HAP-1 (cell line): ENCODE measurements around the gene MEF2B.

Experiments used
- DNase-seq, 2 experiments: peaks; one replicate each; pipeline ENCODE4 v3.0.0-alpha.2; 2016 to 2020; ENCODE audit warnings: low spot score in 2 of 2
- H3K27me3 ChIP-seq: fragments of 250-450 bp; sonication (Bioruptor Pico); 2 replicates; pipeline ENCODE4 v1.5.1; 2020; ENCODE audit warnings: low read depth, mild to moderate bottlenecking, moderate library complexity
- H3K36me3 ChIP-seq: fragments of 250-450 bp; sonication (Bioruptor Pico); replicated peaks from 2 replicates; pipeline ENCODE4 v1.5.1; 2020; ENCODE audit warnings: mild to moderate bottlenecking
- H3K4me1 ChIP-seq: fragments of 250-450 bp; sonication (Bioruptor Pico); 2 replicates; pipeline ENCODE4 v1.5.1; 2020; ENCODE audit warnings: mild to moderate bottlenecking
- H3K4me3 ChIP-seq: fragments of 250-450 bp; sonication (Bioruptor Pico); 2 replicates; pipeline ENCODE4 v1.5.1; 2020; ENCODE audit warnings: mild to moderate bottlenecking, moderate library complexity
- H3K9me3 ChIP-seq: fragments of 250-450 bp; sonication (Bioruptor Pico); 2 replicates; pipeline ENCODE4 v1.5.1; 2020; ENCODE audit warnings: mild to moderate bottlenecking, moderate library complexity
- in situ Hi-C: fragments of 300-500 bp; cut with MboI; formaldehyde crosslinking; loops from 3 replicates; pipeline ENCODE4 v1.14.3; 2020; ENCODE audit warnings: low sequenced_read_pairs, inconsistent platforms, mixed read lengths

MEF2B gene

DNA sequence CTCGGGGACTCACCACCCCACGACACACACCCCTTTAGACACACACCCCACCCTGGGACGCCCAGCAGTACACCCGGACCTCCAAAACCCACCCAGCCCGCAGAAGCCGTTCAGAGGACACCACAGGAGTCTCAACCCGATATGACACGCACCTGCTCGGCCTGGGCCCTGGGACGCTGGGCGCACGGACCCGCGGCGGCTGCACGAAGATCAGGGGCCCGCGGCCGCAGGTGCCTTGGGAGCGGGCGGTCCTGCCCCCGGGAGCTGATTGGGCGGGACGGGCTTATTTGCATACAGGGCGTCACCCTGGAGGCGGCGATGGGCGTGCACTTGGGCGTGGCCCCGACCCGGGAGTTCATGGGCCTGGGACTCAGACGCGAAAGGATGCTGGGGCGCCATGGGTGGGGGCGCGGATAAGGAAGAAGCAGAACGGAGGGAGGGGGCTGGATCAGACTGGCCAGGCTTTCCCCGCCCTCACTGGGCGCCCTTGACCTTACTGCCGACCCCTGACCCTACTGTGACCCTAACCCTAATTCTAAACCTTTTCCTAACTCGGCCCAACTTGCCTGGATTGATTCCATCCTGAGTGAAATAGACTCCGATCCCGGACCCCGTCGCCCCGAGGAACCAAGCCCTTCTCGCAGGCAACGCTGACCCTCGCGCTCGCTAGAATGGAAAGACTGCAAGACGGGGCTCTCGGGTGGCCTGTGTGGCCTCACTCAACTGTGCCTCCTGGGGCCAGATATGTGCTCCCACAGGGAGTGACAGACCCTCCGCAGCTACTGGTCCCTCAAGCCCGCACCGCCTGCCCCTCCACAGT lies at the start of gene MEF2B:
Gene MEF2B, minus strand, starts transcription at position 211 of the 820 bp plus-strand sequence. CDS start 19,528 bp downstream, outside the sequence.
- Histone ChIP-seq H3K4me3 (no peak within 1 kb of the TSS), H3K36me3 (no peaks in the 10 kb centered on the region), H3K4me1 (no peaks in the 10 kb centered on the region; the same call in 1 of the 2 replicates), H3K27me3 (no peaks in the 10 kb centered on the region), H3K9me3 (no peaks in the 10 kb centered on the region)
- in situ Hi-C loops, result no loop called here
- DNase-seq, result peak in 1 of 2 experiments; percentile 49

DNA sequence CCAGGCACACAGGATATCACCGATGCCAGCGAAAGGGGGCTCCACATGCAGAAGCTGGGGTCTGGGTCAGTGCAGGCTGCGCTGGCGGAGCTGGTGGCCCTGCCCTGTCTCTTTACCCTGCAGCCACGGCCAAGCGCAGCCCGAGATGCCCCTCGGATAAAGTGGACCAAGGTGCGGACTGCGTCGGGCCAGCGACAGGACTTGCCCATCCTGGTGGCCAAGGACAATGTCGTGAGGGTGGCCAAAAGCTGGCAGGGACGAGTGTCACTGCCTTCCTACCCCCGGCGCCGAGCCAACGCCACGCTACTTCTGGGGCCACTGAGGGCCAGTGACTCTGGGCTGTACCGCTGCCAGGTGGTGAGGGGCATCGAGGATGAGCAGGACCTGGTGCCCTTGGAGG lies 48.8 kb upstream of the MEF2B start:
- peaks cover 5% of the 10 kb centered on the region; the same call in 1 of the 2 replicates for H3K27me3 ChIP-seq
- no peaks in the 10 kb centered on the region for H3K36me3 ChIP-seq
- in situ Hi-C loops, result no loop called here
- no peak overlapping the region for H3K4me3 ChIP-seq
- no peaks in the 10 kb centered on the region for H3K9me3 ChIP-seq
- no peak for DNase-seq
- H3K4me1 ChIP-seq, result no peaks in the 10 kb centered on the region

DNA sequence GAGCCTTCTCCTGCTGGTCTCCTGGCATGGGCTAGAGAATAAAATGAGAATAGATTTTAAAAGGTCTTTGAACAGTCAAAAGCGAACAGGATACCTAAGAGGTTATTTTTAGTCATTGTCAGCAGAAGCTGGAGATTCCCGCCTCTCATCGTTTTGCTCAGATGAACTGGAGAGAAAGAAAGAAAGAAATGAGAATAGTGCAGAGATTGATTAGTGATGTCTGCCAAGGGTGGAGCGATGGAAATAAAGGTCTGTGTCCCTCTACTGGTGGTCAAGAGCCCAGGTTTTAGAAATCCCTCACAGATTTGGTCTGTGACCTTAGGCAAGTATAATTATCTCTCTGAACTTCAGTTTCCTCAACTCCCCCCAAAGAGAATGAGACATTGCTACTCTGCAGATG lies 47.0 kb upstream of the MEF2B start:
- in situ Hi-C loops, result no loop called here
- no peak for DNase-seq
- no peaks in the 10 kb centered on the region for H3K36me3 ChIP-seq
- H3K4me1 ChIP-seq, result no peaks in the 10 kb centered on the region
- no peaks in the 10 kb centered on the region for H3K9me3 ChIP-seq
- no peak overlapping the region for H3K4me3 ChIP-seq
- H3K27me3 ChIP-seq, result peaks cover 18% of the 10 kb centered on the region

DNA sequence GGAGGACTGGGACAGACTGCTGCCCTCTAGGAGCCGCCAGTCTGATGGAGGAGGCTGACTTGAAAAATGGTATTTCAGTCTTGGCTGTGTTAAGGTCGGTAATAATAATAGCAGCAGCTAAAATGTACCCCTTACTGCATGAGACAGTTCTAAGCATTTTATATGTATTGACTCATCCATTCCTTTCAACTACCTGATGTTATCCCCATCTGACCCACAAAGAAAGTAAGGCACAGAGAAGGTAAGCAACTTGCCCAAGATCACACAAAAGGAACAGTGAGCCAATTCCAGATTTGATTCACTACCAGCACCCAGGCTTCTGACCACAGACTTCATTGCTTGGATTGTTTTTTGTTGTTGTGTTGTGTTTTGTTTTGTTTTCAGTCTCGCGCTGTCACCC lies 45.7 kb upstream of the MEF2B start:
- in situ Hi-C loops, result no loop called here
- H3K27me3 ChIP-seq, result peaks cover 25% of the 10 kb centered on the region
- H3K36me3 ChIP-seq, result no peaks in the 10 kb centered on the region
- no peak for DNase-seq
- no peaks in the 10 kb centered on the region for H3K4me1 ChIP-seq
- H3K9me3 ChIP-seq, result no peaks in the 10 kb centered on the region
- no peak overlapping the region for H3K4me3 ChIP-seq

DNA sequence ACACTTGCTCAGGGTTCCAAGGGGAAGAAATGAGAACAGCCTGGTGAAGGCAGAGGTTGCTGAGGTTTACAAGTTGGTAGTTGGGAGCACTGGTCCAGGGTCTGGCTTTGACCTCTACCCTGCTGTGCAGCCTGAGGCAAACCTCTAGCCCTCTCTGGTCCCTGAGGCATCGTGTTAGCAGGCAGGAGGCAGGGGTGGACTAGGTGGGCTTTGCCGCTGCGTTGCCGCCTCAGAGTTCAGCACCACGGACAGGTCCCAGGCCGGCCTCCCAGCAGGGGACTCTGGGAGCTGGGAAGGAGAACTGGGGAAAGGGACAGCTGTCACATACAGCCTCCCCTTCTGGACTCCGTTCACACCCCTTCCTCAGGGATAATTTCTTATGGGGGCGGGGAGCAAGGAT lies 44.8 kb upstream of the MEF2B start:
- Histone ChIP-seq H3K36me3 (no peaks in the 10 kb centered on the region), H3K27me3 (peaks cover 25% of the 10 kb centered on the region), H3K9me3 (no peaks in the 10 kb centered on the region), H3K4me1 (no peaks in the 10 kb centered on the region), H3K4me3 (no peak overlapping the region)
- peak; percentile 45 to 87 for DNase-seq
- in situ Hi-C loops, result no loop called here

DNA sequence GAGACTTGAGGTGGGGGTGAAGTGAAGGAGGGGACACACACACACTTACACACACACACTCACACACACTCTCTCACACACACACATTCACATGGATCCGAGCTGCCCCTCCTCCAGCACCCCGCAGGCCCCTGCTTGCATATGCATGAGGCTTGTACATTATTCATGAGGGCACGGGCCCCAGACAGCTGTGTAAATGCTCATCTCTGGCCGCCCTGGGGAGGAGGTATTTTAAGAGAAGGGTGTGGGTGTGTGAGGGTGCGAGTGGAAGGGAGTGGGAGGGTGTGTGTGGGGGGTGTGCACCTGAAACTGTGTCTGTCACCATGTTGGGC lies 44.1 kb upstream of the MEF2B start:
- no peak for DNase-seq
- Histone ChIP-seq H3K36me3 (no peaks in the 10 kb centered on the region), H3K4me3 (no peak overlapping the region), H3K4me1 (no peaks in the 10 kb centered on the region), H3K27me3 (peaks cover 25% of the 10 kb centered on the region), H3K9me3 (no peaks in the 10 kb centered on the region)
- in situ Hi-C loops, result no loop called here

DNA sequence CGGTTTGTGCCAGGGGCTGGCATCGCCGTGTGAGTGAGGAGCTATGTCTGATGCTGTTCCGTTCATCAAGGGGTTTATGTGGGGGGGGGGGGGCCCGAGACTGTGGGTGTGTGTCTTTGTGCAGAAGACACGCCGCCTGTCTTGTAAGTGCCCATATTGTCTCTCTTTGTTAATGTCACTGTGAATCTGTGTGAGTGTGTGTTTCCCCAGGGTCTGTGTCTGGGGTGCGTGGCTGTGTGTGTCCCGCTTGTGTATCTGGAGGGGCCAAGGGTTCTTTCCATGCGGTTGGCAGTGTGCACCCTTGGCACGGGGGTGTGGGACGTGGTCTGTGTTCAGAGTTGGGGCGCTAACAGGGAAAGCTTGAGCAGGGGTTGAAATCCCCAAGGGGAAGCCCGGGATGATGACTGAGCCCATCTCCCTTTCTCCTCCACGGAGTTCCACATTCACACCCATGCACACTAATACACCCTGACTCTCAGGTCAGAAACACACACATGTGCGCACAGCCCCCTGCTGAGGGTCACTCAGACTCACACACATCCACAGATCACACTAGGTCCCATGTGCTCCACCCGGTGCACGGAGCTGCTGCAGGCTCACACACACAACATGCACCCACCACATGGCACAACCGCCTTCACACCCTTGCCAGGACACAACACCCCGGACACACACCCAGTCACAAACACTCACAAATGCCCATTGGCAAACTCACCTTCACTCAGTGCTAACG lies 43.5 kb upstream of the MEF2B start:
- peaks cover 25% of the 10 kb centered on the region for H3K27me3 ChIP-seq
- no peak overlapping the region for H3K4me3 ChIP-seq
- H3K9me3 ChIP-seq, result no peaks in the 10 kb centered on the region
- in situ Hi-C loops, result no loop called here
- no peak for DNase-seq
- no peaks in the 10 kb centered on the region for H3K36me3 ChIP-seq
- H3K4me1 ChIP-seq, result no peaks in the 10 kb centered on the region

DNA sequence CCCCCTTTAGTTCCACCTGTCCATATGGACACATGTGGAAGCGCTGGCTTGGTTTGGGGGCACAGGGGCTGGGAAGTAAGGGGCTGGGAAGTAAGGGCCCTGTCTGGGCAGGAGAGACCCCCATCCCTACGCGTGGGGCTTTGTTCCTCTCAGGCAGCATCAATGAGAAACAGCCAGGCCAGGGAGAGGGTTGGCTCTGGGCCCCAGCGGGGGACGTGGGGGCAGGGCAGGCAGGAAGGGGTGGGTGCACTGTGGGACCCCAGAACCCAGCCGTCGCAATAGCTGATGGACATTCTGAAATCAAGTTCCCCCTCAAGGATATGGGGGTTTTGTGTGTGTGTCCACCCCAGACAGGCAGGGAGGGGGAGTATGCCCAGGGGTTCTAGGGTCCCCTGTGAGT lies 42.9 kb upstream of the MEF2B start:
- in situ Hi-C loops, result no loop called here
- no peaks in the 10 kb centered on the region for H3K4me1 ChIP-seq
- no peaks in the 10 kb centered on the region for H3K36me3 ChIP-seq
- H3K9me3 ChIP-seq, result no peaks in the 10 kb centered on the region
- DNase-seq, result no peak
- H3K4me3 ChIP-seq, result no peak overlapping the region
- peaks cover 25% of the 10 kb centered on the region for H3K27me3 ChIP-seq

DNA sequence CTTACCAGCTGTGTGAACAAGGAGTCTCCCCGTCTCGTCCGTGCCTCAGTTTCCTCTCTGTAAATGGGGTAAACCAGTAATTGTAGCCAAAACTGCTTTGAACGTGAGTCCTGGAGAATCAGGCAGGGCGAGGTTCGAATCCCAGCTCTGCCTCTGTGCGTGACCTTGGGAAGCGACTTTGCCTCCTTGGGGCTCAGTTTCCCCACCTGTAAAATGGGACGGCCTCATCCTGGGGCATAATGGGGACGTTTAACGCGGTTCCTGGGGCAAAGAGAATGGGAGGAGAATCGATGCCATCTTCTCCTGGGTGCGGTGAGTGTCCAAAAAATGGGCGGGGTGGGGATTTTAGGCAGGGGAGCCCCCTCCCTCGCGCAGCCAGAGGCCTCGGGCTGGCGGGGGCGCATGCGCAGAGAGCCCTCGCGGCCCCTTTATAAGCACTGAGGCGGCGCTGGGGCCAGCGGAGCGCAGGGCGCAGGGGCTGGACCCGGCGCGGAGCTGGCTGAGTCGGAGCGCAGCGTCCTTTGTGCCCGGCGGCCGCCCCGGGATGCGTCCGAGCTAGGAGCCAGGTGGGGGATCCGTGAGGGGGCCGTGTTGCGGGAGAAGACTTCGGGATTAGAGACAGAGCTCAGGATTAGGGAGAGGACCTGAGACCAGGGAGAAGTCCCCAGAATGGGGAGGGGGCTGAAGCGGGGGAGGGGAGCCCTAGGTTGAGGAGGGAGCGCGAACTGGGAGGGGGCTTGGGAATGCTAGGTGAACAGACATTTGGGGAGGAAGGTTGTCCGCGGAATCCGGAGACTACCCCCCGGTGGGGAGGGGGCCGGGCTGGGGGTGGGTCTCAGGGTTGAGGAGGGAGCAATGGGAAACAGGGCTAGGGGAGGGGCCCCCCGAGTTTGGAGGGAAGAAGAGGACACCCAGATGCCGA lies 41.7 kb upstream of the MEF2B start, which contains the start of gene NCAN:
Gene NCAN, plus strand, starts transcription at position 460 of the 922 bp plus-strand sequence. CDS start 4,996 bp downstream, outside the sequence.
- H3K4me1 ChIP-seq, result no peaks in the 10 kb centered on the region
- H3K9me3 ChIP-seq, result no peaks in the 10 kb centered on the region
- no peak for DNase-seq
- no peak within 1 kb of the TSS for H3K4me3 ChIP-seq
- no peaks in the 10 kb centered on the region for H3K36me3 ChIP-seq
- peaks cover 25% of the 10 kb centered on the region for H3K27me3 ChIP-seq
- in situ Hi-C loops, result no loop called here

- peaks cover 22% of the 10 kb centered on the region for H3K27me3 ChIP-seq
These were observed 39.3 kb upstream of the MEF2B start for GRCh38 chr19:19209372-19209771.

DNA sequence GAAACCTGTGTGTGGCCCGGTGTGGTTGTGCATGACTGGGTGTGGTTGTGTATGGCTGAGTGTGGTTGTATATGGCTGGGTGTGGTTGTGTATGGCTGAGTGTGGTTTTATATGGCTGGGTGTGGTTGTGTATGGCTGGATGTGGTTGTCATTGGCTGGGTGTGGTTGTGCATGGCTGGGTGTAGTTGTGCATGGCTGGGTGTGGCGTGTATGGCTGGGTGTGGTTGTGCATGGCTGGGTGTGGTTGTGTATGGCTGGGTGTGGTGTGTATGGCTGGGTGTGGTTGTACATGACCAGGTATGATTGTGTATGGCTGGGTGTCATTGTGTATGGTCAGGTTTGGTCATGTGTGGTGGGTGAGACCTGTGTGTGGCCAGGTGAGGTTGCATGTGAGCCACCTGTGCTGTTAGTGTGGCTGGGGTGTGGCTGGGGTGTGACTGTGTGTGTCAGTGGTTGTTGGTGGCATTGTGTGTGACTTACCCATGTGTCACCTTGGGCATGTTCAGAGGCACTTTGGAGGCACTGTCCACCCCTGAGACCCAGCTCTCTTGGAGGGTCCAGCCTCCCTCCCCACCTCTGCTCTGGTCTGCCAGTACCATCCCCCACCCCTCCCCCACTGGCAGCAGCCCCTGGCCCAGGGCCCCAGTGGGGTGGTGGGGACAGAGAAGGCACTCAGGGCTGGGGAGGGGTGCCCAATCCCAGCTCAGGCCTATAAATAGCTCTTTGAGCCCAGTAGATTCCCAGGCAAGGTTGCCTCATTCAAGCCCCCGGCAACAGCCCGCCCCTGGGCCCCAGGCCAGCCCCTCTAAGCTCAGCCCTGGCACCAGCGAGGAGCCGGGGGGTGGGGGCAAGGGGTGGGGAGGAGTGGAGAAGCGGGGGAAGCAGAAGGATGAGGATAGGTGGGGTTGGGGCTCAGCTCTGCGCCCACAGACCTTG lies 37.8 kb upstream of the MEF2B start:
- in situ Hi-C loops, result no loop called here
- peaks cover 14% of the 10 kb centered on the region for H3K27me3 ChIP-seq
- no peaks in the 10 kb centered on the region for H3K9me3 ChIP-seq
- H3K4me3 ChIP-seq, result no peak overlapping the region
- no peaks in the 10 kb centered on the region for H3K36me3 ChIP-seq
- no peaks in the 10 kb centered on the region; the same call in 1 of the 2 replicates for H3K4me1 ChIP-seq
- DNase-seq, result no peak

More at GRCh38 chr19:19209372-19209771, 39.3 kb upstream of the MEF2B start:
- Histone ChIP-seq H3K4me3 (no peak overlapping the region), H3K4me1 (no peaks in the 10 kb centered on the region), H3K36me3 (no peaks in the 10 kb centered on the region), H3K9me3 (no peaks in the 10 kb centered on the region)
- in situ Hi-C loops, result no loop called here
- no peak for DNase-seq

DNA sequence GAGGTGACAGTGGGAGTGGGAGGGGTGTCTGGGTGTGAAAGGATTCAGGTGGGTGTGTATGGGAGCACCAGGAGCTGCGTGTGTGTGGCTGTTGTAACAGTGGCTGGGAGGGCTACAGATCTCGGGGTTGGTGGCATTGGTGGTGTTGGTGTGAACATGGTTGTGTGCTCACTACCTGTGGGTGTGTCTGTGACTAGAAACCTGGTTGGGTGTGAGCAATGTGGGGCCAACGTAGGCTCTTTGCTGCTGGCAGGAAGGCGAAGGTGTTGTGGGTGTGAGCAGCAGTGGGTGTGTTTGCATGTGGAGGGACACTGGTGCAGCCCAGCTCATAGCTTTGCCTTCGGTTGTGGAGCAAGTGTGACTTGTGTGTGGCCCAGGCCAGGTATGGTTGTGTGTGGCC lies 36.9 kb upstream of the MEF2B start:
- peaks cover 4% of the 10 kb centered on the region; the same call in 1 of the 2 replicates for H3K4me1 ChIP-seq
- peaks cover 5% of the 10 kb centered on the region for H3K36me3 ChIP-seq
- H3K4me3 ChIP-seq, result no peak overlapping the region
- no peak for DNase-seq
- H3K9me3 ChIP-seq, result no peaks in the 10 kb centered on the region
- H3K27me3 ChIP-seq, result peaks cover 7% of the 10 kb centered on the region
- in situ Hi-C loops, result no loop called here
